Fibroblast of lung (primary cell): Measurements from ENCODE around the gene ZSCAN25.
"Not testable (repeated sequence)": the region's sequence is repeated elsewhere in the genome, so short reads cannot be mapped to it uniquely, and the experiment has no call there.

Experiments used
- EZH2 ChIP-seq: IDR thresholded peaks from 2 replicates; pipeline ENCODE4 v1.5.1; 2012; ENCODE audit warnings: low read length, control low read depth, mild to moderate bottlenecking; ENCODE audit errors: missing control alignments
- TF ChIP-seq, protein P1 (sequence below), 2 donors: IDR thresholded peaks in 1 of 2; conservative IDR thresholded peaks in 1 of 2; 1 replicate in 1 of 2; 2 replicates in 1 of 2; pipeline ENCODE4 v1.5.1; 2011 to 2012; ENCODE audit warnings: low read length in 2 of 2, control low read depth in 1 of 2, inconsistent platforms in 1 of 2, low read depth in 1 of 2, mild to moderate bottlenecking in 1 of 2

DNA sequence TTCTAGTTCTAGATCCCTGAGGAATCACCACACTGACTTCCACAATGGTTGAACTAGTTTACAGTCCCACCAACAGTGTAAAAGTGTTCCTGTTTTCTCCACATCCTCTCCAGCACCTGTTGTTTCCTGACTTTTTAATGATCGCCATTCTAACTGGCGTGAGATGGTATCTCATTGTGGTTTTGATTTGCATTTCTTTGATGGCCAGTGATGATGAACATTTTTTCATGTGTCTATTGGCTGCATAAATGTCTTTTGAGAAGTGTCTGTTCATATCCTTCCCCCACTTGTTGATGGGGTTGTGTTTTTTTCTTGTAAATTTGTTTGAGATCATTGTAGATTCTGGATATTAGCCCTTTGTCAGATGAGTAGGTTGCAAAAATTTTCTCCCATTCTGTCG is 37.9 kb downstream of the ZSCAN25 start:
- TF ChIP-seq, protein P1, sequence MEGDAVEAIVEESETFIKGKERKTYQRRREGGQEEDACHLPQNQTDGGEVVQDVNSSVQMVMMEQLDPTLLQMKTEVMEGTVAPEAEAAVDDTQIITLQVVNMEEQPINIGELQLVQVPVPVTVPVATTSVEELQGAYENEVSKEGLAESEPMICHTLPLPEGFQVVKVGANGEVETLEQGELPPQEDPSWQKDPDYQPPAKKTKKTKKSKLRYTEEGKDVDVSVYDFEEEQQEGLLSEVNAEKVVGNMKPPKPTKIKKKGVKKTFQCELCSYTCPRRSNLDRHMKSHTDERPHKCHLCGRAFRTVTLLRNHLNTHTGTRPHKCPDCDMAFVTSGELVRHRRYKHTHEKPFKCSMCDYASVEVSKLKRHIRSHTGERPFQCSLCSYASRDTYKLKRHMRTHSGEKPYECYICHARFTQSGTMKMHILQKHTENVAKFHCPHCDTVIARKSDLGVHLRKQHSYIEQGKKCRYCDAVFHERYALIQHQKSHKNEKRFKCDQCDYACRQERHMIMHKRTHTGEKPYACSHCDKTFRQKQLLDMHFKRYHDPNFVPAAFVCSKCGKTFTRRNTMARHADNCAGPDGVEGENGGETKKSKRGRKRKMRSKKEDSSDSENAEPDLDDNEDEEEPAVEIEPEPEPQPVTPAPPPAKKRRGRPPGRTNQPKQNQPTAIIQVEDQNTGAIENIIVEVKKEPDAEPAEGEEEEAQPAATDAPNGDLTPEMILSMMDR (conservative IDR thresholded peaks at IDR 0.05 in 1 of 2, IDR thresholded peaks at IDR 0.05 in 1 of 2; ENCODE audit: low read depth in 1 of 2, low read length in 2 of 2) = not testable (repeated sequence)
- TF ChIP-seq EZH2 = not testable (repeated sequence)
